Measurements from ENCODE around the gene GTPBP2. TPM values are rescaled to one million over a fixed set of nuclear protein-coding genes. Genes with fewer than 3 reads are reported as not detected.

The GTPBP2 gene
- total and polyA plus RNA-seq, 2 of the 4 experiments (the other 2 are of a cell fraction) = 38.4 to 86.6 TPM

GRCh38 chr6:43606019-43606418 lies 23.0 kb downstream of the GTPBP2 start:
- BruUV-seq (replicated peaks) = no TSS peak

More at GRCh38 chr6:43606019-43606418, 23.0 kb downstream of the GTPBP2 start:
- Histone ChIP-seq H3K9ac (ENCODE audit: low read depth, low read length) (no peak overlapping the region), H3K9me1 (ENCODE audit: insufficient read depth, low read length) (no peaks in the 10 kb centered on the region), H3K4me1 (ENCODE audit: control insufficient read depth, insufficient read depth, low read length) (no peaks in the 10 kb centered on the region), H3K36me3 (ENCODE audit: control insufficient read depth, insufficient read depth, low read length) (peaks cover 22% of the 10 kb centered on the region), H3K14ac (replicated peaks; ENCODE audit: low read depth, low read length) (no peak overlapping the region), H3K27ac (ENCODE audit: insufficient read depth, low read length) (no peak overlapping the region), H3K23ac (ENCODE audit: low read depth, low read length) (no peak overlapping the region), H3K56ac (ENCODE audit: extremely low read depth, insufficient read depth, low read length) (no peak overlapping the region), H3K27me3 (ENCODE audit: control insufficient read depth, insufficient read depth, low read length) (no peaks in the 10 kb centered on the region), H3K79me1 (ENCODE audit: low read depth in 1 of 2, low read length in 2 of 2) (peaks cover 3 to 11% of the 10 kb centered on the region in 2 experiments), H2AFZ (replicated peaks; ENCODE audit: low read length, poor library complexity) (no peak overlapping the region), H3K4me3 (ENCODE audit: insufficient read depth, low read depth, low read length) (no peak overlapping the region), H4K91ac (ENCODE audit: insufficient read depth, low read depth, low read length) (no peak overlapping the region), H2AK9ac (replicated peaks; ENCODE audit: low read depth, low read length, poor library complexity) (no peak overlapping the region), H3K18ac (ENCODE audit: low read depth, low read length) (no peak overlapping the region), H2AK5ac (ENCODE audit: low read depth, low read length) (no peak overlapping the region), H3K9me3 (ENCODE audit: control insufficient read depth, insufficient read depth, low read length) (no peaks in the 10 kb centered on the region), H2BK15ac (ENCODE audit: low read depth, low read length) (no peak overlapping the region), H3K4ac (ENCODE audit: low read depth, low read length) (no peak overlapping the region), H2BK120ac (ENCODE audit: low read depth, low read length) (no peak overlapping the region), H2BK5ac (ENCODE audit: low read depth, low read length, poor library complexity, severe bottlenecking) (no peak overlapping the region), H3K4me2 (ENCODE audit: low read depth, low read length) (no peak overlapping the region), H4K5ac (ENCODE audit: low read depth, low read length) (no peak overlapping the region), H4K8ac (ENCODE audit: low read depth in 2 of 2, low read length in 2 of 2) (no peak overlapping the region), H2BK20ac (ENCODE audit: low read depth, low read length) (no peak overlapping the region), H4K20me1 (ENCODE audit: insufficient read depth, low read length) (peaks cover 4% of the 10 kb centered on the region; the same call in 1 of the 2 replicates)
- ChIA-PET POLR2A (ENCODE audit: unreplicated experiment) (no interaction called here), CTCF (interaction anchor here (0.6 to 0.7 kb wide), 3 partner anchors 336 to 923 kb away, joined by 4 to 6 read pairs (median 4); no protein-coding TSS in a partner anchor)
- no peak for DNase-seq
- intact Hi-C loops (cut with micrococcal nuclease) = no loop called here
- in situ Hi-C loops (cut with MboI; ENCODE audit: low sequenced_read_pairs) = loop anchor here (10.0 kb wide), 1 partner anchor 469 kb away; no protein-coding TSS in a partner anchor
- dilution Hi-C loops (cut with HindIII; ENCODE audit: low sequenced_read_pairs, unreplicated experiment) = no loop called here
- ATAC-seq (ENCODE audit: low read depth) = no peak
- TF ChIP-seq CHD1 (IDR thresholded peaks at IDR 0.05; ENCODE audit: low read depth, low read length) = no peak
- no peak for TF ChIP-seq CEBPB (IDR thresholded peaks at IDR 0.05; ENCODE audit: low read depth, low read length)
- no peak for TF ChIP-seq MAFK (IDR thresholded peaks at IDR 0.05; ENCODE audit: low read depth, low read length)
- no peak for TF ChIP-seq RFX5 (IDR thresholded peaks at IDR 0.05; ENCODE audit: low read depth, low read length)
- no peak for TF ChIP-seq MXI1 (IDR thresholded peaks at IDR 0.05; ENCODE audit: borderline replicate concordance, low read depth, low read length)
- no peak for TF ChIP-seq POLR2A (IDR thresholded peaks at IDR 0.05; ENCODE audit: low read depth, low read length)
- TF ChIP-seq MAZ (IDR thresholded peaks at IDR 0.05; ENCODE audit: borderline replicate concordance, low read depth, low read length) = no peak
- TF ChIP-seq RAD21 (IDR thresholded peaks at IDR 0.05; ENCODE audit: low read length) = no peak
- no peak for TF ChIP-seq FOS (IDR thresholded peaks at IDR 0.05; ENCODE audit: low read depth, low read length)
- TF ChIP-seq, protein P1, sequence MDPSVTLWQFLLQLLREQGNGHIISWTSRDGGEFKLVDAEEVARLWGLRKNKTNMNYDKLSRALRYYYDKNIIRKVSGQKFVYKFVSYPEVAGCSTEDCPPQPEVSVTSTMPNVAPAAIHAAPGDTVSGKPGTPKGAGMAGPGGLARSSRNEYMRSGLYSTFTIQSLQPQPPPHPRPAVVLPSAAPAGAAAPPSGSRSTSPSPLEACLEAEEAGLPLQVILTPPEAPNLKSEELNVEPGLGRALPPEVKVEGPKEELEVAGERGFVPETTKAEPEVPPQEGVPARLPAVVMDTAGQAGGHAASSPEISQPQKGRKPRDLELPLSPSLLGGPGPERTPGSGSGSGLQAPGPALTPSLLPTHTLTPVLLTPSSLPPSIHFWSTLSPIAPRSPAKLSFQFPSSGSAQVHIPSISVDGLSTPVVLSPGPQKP (IDR thresholded peaks at IDR 0.05; ENCODE audit: borderline replicate concordance, low read depth, low read length) = no peak
- no CpG with 5 or more reads among the region's 2 CpGs for WGBS, 2 experiments (ENCODE audit: extremely low coverage in 2 of 2, insufficient read length in 1 of 2)

Measured in IMR-90 (cell line).